Measurements from ENCODE around the gene MTHFD2L. TPM values are rescaled to one million over a fixed set of nuclear protein-coding genes. Genes with fewer than 3 reads are reported as not detected.
"Not testable (repeated sequence)": the region's sequence is repeated elsewhere in the genome, so short reads cannot be mapped to it uniquely, and the experiment has no call there.

MTHFD2L gene
- total and polyA plus RNA-seq, 8 donors = 4.9 to 11.4 (median 6.8) TPM

- no peak overlapping the region for H3K4me3 ChIP-seq
- intact Hi-C loops (cut with DNase I) = no loop called here
- no peak for ATAC-seq
These were observed 174.0 kb downstream of the MTHFD2L start for GRCh38 chr4:74331944-74332343.

GRCh38 chr4:74334636-74335035 is 176.7 kb downstream of the MTHFD2L start:
- no peak for TF ChIP-seq CTCF (IDR thresholded peaks at IDR 0.05)
- Histone ChIP-seq H3K9me3 (no peaks in the 10 kb centered on the region), H3K36me3 (no peaks in the 10 kb centered on the region), H3K4me3 (no peak overlapping the region), H3K27ac (no peak overlapping the region), H3K4me1 (no peaks in the 10 kb centered on the region), H3K27me3 (no peaks in the 10 kb centered on the region)
- FAIRE-seq (no peak), ATAC-seq (no peak), DNase-seq (no peak)
- WGBS, 2 donors = 83 to 95% methylated on average over 7 of the region's 7 CpGs
- intact Hi-C loops (cut with DNase I) = no loop called here

More at GRCh38 chr4:74331944-74332343, 174.0 kb downstream of the MTHFD2L start:
- H3K9me3 ChIP-seq = no peaks in the 10 kb centered on the region
- DNase-seq = no peak
- H3K27me3 ChIP-seq = no peaks in the 10 kb centered on the region
- no peak for FAIRE-seq
- no peak overlapping the region for H3K27ac ChIP-seq
- no peaks in the 10 kb centered on the region for H3K36me3 ChIP-seq
- H3K4me1 ChIP-seq = no peaks in the 10 kb centered on the region
- TF ChIP-seq CTCF (IDR thresholded peaks at IDR 0.05) = no peak

- Histone ChIP-seq H3K4me1 (no peaks in the 10 kb centered on the region), H3K9me3 (no peaks in the 10 kb centered on the region), H3K27ac (no peak overlapping the region), H3K36me3 (no peaks in the 10 kb centered on the region), H3K27me3 (no peaks in the 10 kb centered on the region), H3K4me3 (no peak overlapping the region)
- no peak for DNase-seq
- FAIRE-seq = no peak
- ATAC-seq = no peak
- intact Hi-C loops (cut with DNase I) = no loop called here
- TF ChIP-seq CTCF (IDR thresholded peaks at IDR 0.05) = no peak
- WGBS, 2 donors = 64 to 77% methylated on average over 5 of the region's 5 CpGs
These were observed 177.6 kb downstream of the MTHFD2L start for GRCh38 chr4:74335341-74336021.

GRCh38 chr4:74338792-74339333 is 180.9 kb downstream of the MTHFD2L start:
- Histone ChIP-seq H3K4me1 (no peaks in the 10 kb centered on the region), H3K27ac (no peak overlapping the region), H3K4me3 (no peak overlapping the region), H3K36me3 (no peaks in the 10 kb centered on the region), H3K27me3 (no peaks in the 10 kb centered on the region), H3K9me3 (no peaks in the 10 kb centered on the region)
- DNase-seq (no peak), FAIRE-seq (no peak), ATAC-seq (peak in 1 of 4 donors; percentile 27)
- intact Hi-C loops (cut with DNase I) = no loop called here
- 75 to 86% methylated on average over 4 of the region's 4 CpGs for WGBS, 2 donors
- TF ChIP-seq CTCF (IDR thresholded peaks at IDR 0.05) = no peak

GRCh38 chr4:74339501-74339900 is 181.6 kb downstream of the MTHFD2L start:
- no peak for FAIRE-seq
- H3K36me3 ChIP-seq = no peaks in the 10 kb centered on the region
- TF ChIP-seq CTCF (IDR thresholded peaks at IDR 0.05) = no peak
- intact Hi-C loops (cut with DNase I) = no loop called here
- no peaks in the 10 kb centered on the region for H3K9me3 ChIP-seq
- H3K4me3 ChIP-seq = no peak overlapping the region
- no peak for ATAC-seq
- no peak overlapping the region for H3K27ac ChIP-seq
- DNase-seq = no peak
- no peaks in the 10 kb centered on the region for H3K27me3 ChIP-seq
- H3K4me1 ChIP-seq = no peaks in the 10 kb centered on the region

GRCh38 chr4:74340421-74340820 is 182.5 kb downstream of the MTHFD2L start:
- H3K4me3 ChIP-seq; H3K27ac ChIP-seq; DNase-seq; H3K36me3 ChIP-seq; intact Hi-C loops (cut with DNase I); ATAC-seq; FAIRE-seq; H3K27me3 ChIP-seq; H3K4me1 ChIP-seq; H3K9me3 ChIP-seq: not testable (repeated sequence)

All from pancreas (tissue), 10 donors.